Stomach smooth muscle (tissue), 2 donors: ENCODE results near the gene NEDD4L.
"Not testable (repeated sequence)": the region's sequence is repeated elsewhere in the genome, so short reads cannot be mapped to it uniquely, and the experiment has no call there.

ENCODE experiments used
- H3K27ac ChIP-seq: one replicate; pipeline ENCODE4 v1.7.0; 2013; ENCODE audit warnings: mild to moderate bottlenecking, low read length, inconsistent platforms
- H3K27me3 ChIP-seq, 2 donors: one replicate each; pipeline ENCODE4 v1.7.0; 2013; ENCODE audit warnings: low read length in 2 of 2; ENCODE audit not compliant: insufficient read depth in 2 of 2, control insufficient read depth in 1 of 2
- H3K36me3 ChIP-seq, 2 donors: one replicate each; pipeline ENCODE4 v1.7.0; 2013; ENCODE audit warnings: low read length in 2 of 2; ENCODE audit not compliant: control insufficient read depth in 2 of 2, insufficient read depth in 2 of 2
- H3K4me1 ChIP-seq: one replicate; pipeline ENCODE4 v1.7.0; 2013; ENCODE audit warnings: low read length; ENCODE audit not compliant: control insufficient read depth, insufficient read depth
- H3K4me3 ChIP-seq, 2 donors: one replicate each; pipeline ENCODE4 v1.7.0; 2013; ENCODE audit warnings: low read length in 2 of 2
- H3K9ac ChIP-seq, 2 donors: one replicate each; pipeline ENCODE4 v1.7.0; 2013; ENCODE audit warnings: low read length in 2 of 2, mild to moderate bottlenecking in 1 of 2
- H3K9me3 ChIP-seq, 2 donors: one replicate each; pipeline ENCODE4 v1.7.0; 2013; ENCODE audit warnings: low read length in 2 of 2; ENCODE audit not compliant: control insufficient read depth in 2 of 2
- donor health status: healthy.
- donor health status: Pancreatic carcinoma.

NEDD4L gene

GRCh38 chr18:58373481-58373880 lies 329.5 kb downstream of the NEDD4L start:
- Histone ChIP-seq H3K4me1 (no peaks in the 10 kb centered on the region), H3K4me3 (no peak overlapping the region), H3K36me3 (peaks cover 15 to 18% of the 10 kb centered on the region in 2 donors), H3K27ac (no peak overlapping the region), H3K27me3 (no peaks in the 10 kb centered on the region), H3K9ac (no peak overlapping the region), H3K9me3 (no peaks in the 10 kb centered on the region)

- Histone ChIP-seq H3K27ac (no peak overlapping the region), H3K4me3 (no peak overlapping the region), H3K9ac (no peak overlapping the region), H3K36me3 (peaks cover 11 to 16% of the 10 kb centered on the region in 2 donors), H3K4me1 (no peaks in the 10 kb centered on the region), H3K9me3 (no peaks in the 10 kb centered on the region), H3K27me3 (no peaks in the 10 kb centered on the region)
Measured at GRCh38 chr18:58375051-58375450, 331.0 kb downstream of the NEDD4L start.

GRCh38 chr18:58378411-58379379 lies 334.7 kb downstream of the NEDD4L start:
- Histone ChIP-seq H3K36me3 (peaks cover 11 to 16% of the 10 kb centered on the region in 2 donors), H3K27ac (no peak overlapping the region), H3K27me3 (no peaks in the 10 kb centered on the region), H3K9me3 (no peaks in the 10 kb centered on the region), H3K4me3 (no peak overlapping the region), H3K4me1 (no peaks in the 10 kb centered on the region), H3K9ac (no peak overlapping the region)

- Histone ChIP-seq H3K9me3 (no peaks in the 10 kb centered on the region), H3K27me3 (no peaks in the 10 kb centered on the region), H3K36me3 (peaks cover 13 to 18% of the 10 kb centered on the region in 2 donors), H3K27ac (no peak overlapping the region), H3K4me1 (no peaks in the 10 kb centered on the region), H3K4me3 (no peak overlapping the region), H3K9ac (no peak overlapping the region)
Measured at GRCh38 chr18:58379443-58379842, 335.4 kb downstream of the NEDD4L start.

GRCh38 chr18:58380113-58380512 lies 336.1 kb downstream of the NEDD4L start:
- H3K4me3 ChIP-seq, H3K27me3 ChIP-seq, H3K4me1 ChIP-seq, H3K9ac ChIP-seq, H3K27ac ChIP-seq, H3K9me3 ChIP-seq: not testable (repeated sequence)
- H3K36me3 ChIP-seq: peaks cover 13 to 19% of the 10 kb centered on the region in 2 donors

- Histone ChIP-seq H3K27me3 (no peaks in the 10 kb centered on the region), H3K36me3 (peaks cover 20 to 22% of the 10 kb centered on the region in 2 donors), H3K4me3 (no peak overlapping the region), H3K9ac (no peak overlapping the region), H3K9me3 (no peaks in the 10 kb centered on the region), H3K4me1 (no peaks in the 10 kb centered on the region), H3K27ac (no peak overlapping the region)
Measured at GRCh38 chr18:58381676-58382411, 337.8 kb downstream of the NEDD4L start.

- H3K27ac ChIP-seq: no peak overlapping the region
- H3K9ac ChIP-seq: no peak overlapping the region
- no peak overlapping the region for H3K4me3 ChIP-seq
- peaks cover 18 to 24% of the 10 kb centered on the region in 2 donors for H3K36me3 ChIP-seq
- H3K27me3 ChIP-seq: no peaks in the 10 kb centered on the region
- H3K9me3 ChIP-seq: no peaks in the 10 kb centered on the region
- no peaks in the 10 kb centered on the region for H3K4me1 ChIP-seq
Measured at GRCh38 chr18:58382446-58382845, 338.4 kb downstream of the NEDD4L start.

- Histone ChIP-seq H3K4me1 (peaks cover 6% of the 10 kb centered on the region), H3K27ac (no peak overlapping the region), H3K9ac (no peak overlapping the region), H3K27me3 (no peaks in the 10 kb centered on the region), H3K36me3 (peaks cover 27 to 29% of the 10 kb centered on the region in 2 donors), H3K9me3 (no peaks in the 10 kb centered on the region), H3K4me3 (no peak overlapping the region)
Measured at GRCh38 chr18:58385472-58385871, 341.4 kb downstream of the NEDD4L start.

GRCh38 chr18:58386780-58387179 lies 342.8 kb downstream of the NEDD4L start:
- no peak overlapping the region for H3K9ac ChIP-seq
- peaks cover 19% of the 10 kb centered on the region for H3K4me1 ChIP-seq
- H3K27ac ChIP-seq: no peak overlapping the region
- H3K4me3 ChIP-seq: no peak overlapping the region
- H3K36me3 ChIP-seq: peaks cover 27% of the 10 kb centered on the region in 2 donors
- no peaks in the 10 kb centered on the region for H3K9me3 ChIP-seq
- no peaks in the 10 kb centered on the region for H3K27me3 ChIP-seq

GRCh38 chr18:58387716-58388115 lies 343.7 kb downstream of the NEDD4L start:
- Histone ChIP-seq H3K9ac (no peak overlapping the region), H3K4me1 (peaks cover 28% of the 10 kb centered on the region), H3K4me3 (no peak overlapping the region), H3K9me3 (no peaks in the 10 kb centered on the region), H3K36me3 (peaks cover 27% of the 10 kb centered on the region in 2 donors), H3K27me3 (no peaks in the 10 kb centered on the region), H3K27ac (no peak overlapping the region)
